Measurements from ENCODE around the gene CAMKK2.

GRCh38 chr12:121214166-121214777 lies 82.2 kb downstream of the CAMKK2 start:
- TF ChIP-seq RBAK (CRISPR knock-in tag; IDR thresholded peaks at IDR 0.05), result no peak
- TF ChIP-seq, protein P1, sequence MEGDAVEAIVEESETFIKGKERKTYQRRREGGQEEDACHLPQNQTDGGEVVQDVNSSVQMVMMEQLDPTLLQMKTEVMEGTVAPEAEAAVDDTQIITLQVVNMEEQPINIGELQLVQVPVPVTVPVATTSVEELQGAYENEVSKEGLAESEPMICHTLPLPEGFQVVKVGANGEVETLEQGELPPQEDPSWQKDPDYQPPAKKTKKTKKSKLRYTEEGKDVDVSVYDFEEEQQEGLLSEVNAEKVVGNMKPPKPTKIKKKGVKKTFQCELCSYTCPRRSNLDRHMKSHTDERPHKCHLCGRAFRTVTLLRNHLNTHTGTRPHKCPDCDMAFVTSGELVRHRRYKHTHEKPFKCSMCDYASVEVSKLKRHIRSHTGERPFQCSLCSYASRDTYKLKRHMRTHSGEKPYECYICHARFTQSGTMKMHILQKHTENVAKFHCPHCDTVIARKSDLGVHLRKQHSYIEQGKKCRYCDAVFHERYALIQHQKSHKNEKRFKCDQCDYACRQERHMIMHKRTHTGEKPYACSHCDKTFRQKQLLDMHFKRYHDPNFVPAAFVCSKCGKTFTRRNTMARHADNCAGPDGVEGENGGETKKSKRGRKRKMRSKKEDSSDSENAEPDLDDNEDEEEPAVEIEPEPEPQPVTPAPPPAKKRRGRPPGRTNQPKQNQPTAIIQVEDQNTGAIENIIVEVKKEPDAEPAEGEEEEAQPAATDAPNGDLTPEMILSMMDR (CRISPR knock-in tag; IDR thresholded peaks at IDR 0.05), result no peak
- TF ChIP-seq SIN3A (IDR thresholded peaks at IDR 0.05; ENCODE audit: borderline replicate concordance, low read depth, low read length), result no peak
- no peak for TF ChIP-seq MAFK (conservative IDR thresholded peaks at IDR 0.05 in 1 of 2, IDR thresholded peaks at IDR 0.05 in 1 of 2; ENCODE audit: low read length in 2 of 2)
- no peak for TF ChIP-seq RAD21 (CRISPR knock-in tag; IDR thresholded peaks at IDR 0.05)
- no peak for TF ChIP-seq JUNB (CRISPR knock-in tag; IDR thresholded peaks at IDR 0.05; ENCODE audit: borderline replicate concordance)
- TF ChIP-seq ZFAT (CRISPR knock-in tag; conservative IDR thresholded peaks at IDR 0.05), result no peak
- TF ChIP-seq ATF3 (CRISPR knock-in tag; IDR thresholded peaks at IDR 0.05), result no peak
- TF ChIP-seq SMAD1 (CRISPR knock-in tag; IDR thresholded peaks at IDR 0.05; ENCODE audit: borderline replicate concordance, low read depth), result no peak
